Loucy (cell line): ENCODE measurements around the gene ILF3.

Source experiments
- EZH2phosphoT487 ChIP-seq: fragments of 200-600 bp; IDR thresholded peaks from 2 replicates; pipeline ENCODE4 v1.6.1; 2018; ENCODE audit warnings: antibody characterized with exemption, mild to moderate bottlenecking, moderate library complexity, borderline replicate concordance
- TF ChIP-seq, protein P1 (sequence below): fragments of 200-600 bp; sonication (generic); conservative IDR thresholded peaks from 2 replicates; pipeline ENCODE4 v1.5.1; 2014; ENCODE audit warnings: mild to moderate bottlenecking, antibody characterized with exemption, low read length

DNA sequence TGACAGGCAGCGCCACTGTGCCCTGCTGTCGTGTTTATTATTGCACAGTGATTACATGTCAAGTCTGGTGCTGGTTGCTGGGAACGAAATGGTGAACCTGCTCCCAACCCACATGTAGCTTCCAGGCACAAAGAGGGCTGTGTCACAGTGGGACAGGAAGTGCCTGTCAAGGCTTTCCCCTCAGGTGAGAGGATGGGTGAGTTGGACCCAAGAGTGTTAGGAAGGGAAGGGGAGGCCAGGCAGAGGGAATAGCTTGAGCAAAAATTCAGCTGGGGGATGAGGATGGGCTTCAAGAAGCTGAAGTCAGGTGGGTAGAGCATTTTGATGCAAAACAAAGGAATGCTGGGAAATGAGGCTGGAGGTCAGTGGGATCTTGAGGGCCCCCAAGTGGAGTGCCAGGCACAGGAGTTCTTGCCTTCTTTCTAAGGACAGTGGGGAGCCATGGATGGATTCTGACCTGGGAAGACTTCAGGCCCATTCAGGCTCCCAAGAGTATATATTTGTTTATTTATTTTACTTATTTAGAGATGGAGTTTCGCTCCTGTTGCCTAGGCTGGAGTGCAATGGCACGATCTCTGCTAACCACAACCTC, 38.6 kb downstream of the ILF3 start:
- TF ChIP-seq, protein P1, sequence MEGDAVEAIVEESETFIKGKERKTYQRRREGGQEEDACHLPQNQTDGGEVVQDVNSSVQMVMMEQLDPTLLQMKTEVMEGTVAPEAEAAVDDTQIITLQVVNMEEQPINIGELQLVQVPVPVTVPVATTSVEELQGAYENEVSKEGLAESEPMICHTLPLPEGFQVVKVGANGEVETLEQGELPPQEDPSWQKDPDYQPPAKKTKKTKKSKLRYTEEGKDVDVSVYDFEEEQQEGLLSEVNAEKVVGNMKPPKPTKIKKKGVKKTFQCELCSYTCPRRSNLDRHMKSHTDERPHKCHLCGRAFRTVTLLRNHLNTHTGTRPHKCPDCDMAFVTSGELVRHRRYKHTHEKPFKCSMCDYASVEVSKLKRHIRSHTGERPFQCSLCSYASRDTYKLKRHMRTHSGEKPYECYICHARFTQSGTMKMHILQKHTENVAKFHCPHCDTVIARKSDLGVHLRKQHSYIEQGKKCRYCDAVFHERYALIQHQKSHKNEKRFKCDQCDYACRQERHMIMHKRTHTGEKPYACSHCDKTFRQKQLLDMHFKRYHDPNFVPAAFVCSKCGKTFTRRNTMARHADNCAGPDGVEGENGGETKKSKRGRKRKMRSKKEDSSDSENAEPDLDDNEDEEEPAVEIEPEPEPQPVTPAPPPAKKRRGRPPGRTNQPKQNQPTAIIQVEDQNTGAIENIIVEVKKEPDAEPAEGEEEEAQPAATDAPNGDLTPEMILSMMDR, result no peak
- TF ChIP-seq EZH2phosphoT487, result no peak
